GM15510 (cell line): ENCODE measurements around the gene PTCD1.

Experiments used
- POLR2A ChIP-seq: IDR thresholded peaks from 3 replicates; pipeline ENCODE4 v1.6.1; 2011; ENCODE audit warnings: borderline replicate concordance; ENCODE audit not compliant: insufficient read length; ENCODE audit errors: extremely low read depth

PTCD1 gene, protein sequence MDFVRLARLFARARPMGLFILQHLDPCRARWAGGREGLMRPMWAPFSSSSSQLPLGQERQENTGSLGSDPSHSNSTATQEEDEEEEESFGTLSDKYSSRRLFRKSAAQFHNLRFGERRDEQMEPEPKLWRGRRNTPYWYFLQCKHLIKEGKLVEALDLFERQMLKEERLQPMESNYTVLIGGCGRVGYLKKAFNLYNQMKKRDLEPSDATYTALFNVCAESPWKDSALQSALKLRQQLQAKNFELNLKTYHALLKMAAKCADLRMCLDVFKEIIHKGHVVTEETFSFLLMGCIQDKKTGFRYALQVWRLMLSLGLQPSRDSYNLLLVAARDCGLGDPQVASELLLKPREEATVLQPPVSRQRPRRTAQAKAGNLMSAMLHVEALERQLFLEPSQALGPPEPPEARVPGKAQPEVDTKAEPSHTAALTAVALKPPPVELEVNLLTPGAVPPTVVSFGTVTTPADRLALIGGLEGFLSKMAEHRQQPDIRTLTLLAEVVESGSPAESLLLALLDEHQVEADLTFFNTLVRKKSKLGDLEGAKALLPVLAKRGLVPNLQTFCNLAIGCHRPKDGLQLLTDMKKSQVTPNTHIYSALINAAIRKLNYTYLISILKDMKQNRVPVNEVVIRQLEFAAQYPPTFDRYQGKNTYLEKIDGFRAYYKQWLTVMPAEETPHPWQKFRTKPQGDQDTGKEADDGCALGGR

DNA sequence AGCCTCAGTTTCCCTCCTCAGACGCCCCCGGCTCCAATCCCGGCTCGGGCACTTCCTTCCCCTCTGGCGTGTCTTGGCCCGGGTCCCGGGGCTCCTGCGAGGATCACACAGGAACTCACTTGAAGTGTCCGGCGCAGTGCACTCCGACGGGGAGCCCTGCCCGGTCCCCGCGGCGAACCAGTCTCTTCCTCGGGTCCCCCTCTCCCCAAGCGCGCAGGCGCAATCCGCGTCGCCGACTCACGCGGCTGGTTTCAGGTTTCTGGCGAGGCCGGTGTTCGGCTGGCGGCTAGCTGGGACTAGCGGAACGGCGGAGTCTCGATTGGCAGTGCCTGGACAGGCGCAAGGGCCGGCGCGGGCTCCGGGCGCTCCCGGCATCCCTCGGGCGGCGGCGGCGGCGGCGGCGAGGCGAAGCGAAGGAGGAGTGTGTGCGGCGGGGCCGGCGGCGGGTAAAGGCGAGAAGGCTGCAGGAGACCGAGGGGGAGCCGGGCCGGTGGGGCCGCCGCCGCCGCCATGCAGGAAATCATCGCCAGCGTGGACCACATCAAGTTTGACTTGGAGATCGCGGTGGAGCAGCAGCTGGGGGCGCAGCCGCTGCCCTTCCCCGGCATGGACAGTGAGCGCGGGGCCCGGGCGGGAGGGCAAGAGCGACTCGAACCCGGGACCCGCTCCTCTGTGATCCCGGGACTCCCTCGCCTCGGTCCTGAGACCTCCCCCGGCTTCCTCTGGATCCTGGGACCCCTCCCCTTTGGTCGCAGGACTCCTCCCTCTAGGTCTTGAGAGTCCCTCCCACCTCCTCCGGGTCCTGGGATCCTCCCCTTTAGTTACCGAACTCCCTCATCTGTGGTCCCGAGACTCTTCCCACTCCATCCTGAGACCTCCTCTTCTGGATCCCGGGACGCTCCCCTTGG is at the start of gene PTCD1, which contains the start of gene CPSF4:
Gene PTCD1, minus strand, starts transcription at position 226 of the 908 bp plus-strand sequence. CDS start 3,556 bp downstream, outside the sequence.
Gene CPSF4, plus strand, starts transcription at position 371 of the 908 bp plus-strand sequence. Its CDS starts 140 bp downstream, at position 511.
- TF ChIP-seq POLR2A = peak; percentile 78

DNA sequence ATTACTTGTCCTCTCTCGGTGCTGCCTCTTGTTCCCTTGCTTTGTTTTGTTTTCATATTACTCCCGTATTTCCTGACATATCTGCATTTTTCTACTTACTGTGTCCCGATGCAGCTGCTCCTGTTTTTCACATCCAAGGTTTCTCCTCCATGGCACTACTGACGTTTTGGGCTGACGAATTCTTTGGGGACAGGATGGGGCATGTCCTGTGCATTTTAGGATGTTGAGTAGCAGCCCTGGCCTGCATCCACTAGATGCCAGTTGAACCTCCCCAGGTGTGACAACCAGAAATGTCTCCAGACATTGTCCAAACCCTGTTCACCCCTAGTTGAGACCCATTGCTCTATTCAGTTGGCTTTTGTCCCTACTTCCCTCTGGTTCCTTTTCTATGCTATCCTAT is 46.5 kb upstream of the PTCD1 start:
- TF ChIP-seq POLR2A = no peak

DNA sequence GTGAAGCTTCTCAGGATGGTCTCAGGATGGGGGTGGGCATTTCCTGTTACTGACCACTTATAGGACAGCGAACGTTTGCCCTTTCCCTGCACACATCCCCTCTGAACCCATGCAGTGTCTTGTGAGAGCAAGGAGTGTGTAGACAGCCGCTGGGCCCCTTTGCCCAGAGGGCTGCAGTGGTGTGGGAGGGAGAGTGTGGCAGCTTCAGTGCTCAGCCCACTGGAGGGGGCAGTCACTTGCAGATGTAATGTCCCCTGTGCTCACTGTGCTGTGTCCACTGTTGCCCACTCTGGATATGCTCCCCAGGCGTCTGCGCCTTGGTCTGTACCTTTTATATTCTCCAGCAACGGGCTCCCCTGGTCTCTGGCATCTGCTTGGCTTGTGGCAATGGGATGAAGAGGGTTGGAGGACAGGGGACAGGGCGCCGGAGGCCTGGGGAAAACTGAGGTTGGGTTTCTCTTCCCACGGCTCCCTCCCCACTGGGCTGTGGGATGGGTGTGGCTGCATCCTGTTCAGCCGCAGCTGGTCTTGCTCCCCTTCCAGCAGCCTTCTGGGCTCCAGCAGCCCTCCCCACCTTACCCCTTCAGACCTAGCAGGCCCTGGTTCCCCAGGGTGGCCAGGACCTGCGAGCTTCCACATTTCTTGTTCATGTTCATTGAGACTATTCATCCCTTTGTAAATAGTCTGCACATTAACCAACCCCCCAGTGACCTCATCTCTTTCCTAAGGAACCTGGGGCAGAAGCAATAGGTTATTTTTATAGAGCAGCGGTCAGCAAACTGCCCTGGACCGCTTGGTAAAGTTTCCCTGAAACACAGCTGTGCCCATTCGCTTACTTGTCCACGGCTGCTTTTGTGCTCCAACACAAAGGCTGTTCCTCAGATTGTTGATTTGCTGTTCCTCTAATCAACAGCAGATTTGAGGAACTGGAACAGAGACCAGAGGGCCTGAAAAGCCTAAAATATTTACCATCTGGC is 40.2 kb upstream of the PTCD1 start:
- TF ChIP-seq POLR2A = no peak

DNA sequence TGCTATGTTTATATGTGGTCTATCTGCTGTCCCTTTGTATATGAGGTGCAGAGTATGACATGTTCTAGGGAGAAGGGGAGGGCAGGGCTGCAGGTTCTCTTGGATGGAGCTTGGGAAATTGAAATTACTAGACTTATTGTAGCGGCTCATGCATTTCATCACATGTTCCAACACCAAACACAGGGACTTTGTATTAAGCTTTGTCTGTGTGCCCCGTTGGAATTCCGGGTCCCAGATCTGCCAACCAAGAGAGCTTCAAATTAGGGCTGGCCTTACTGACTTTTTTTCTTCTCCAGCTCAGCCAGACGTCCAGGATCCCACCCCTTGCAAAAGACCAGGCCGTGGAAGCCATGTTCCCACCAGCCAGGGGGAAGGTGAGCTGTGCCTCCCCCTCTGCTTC is 37.5 kb upstream of the PTCD1 start:
- TF ChIP-seq POLR2A = no peak

DNA sequence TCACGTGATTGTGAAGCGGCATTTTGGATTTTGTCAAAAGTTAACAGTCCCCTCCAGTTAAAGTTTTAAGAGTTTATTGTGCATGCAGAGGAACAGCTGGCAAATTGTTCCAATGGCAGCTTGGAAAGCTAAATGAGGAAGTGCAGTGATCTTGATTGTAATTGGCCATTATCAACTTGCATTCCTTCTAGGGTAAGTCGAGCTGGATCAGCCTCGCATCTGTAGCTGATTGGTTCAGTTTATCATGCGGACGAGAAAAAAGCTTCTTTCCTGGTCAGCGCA is 34.7 kb upstream of the PTCD1 start:
- no peak for TF ChIP-seq POLR2A

DNA sequence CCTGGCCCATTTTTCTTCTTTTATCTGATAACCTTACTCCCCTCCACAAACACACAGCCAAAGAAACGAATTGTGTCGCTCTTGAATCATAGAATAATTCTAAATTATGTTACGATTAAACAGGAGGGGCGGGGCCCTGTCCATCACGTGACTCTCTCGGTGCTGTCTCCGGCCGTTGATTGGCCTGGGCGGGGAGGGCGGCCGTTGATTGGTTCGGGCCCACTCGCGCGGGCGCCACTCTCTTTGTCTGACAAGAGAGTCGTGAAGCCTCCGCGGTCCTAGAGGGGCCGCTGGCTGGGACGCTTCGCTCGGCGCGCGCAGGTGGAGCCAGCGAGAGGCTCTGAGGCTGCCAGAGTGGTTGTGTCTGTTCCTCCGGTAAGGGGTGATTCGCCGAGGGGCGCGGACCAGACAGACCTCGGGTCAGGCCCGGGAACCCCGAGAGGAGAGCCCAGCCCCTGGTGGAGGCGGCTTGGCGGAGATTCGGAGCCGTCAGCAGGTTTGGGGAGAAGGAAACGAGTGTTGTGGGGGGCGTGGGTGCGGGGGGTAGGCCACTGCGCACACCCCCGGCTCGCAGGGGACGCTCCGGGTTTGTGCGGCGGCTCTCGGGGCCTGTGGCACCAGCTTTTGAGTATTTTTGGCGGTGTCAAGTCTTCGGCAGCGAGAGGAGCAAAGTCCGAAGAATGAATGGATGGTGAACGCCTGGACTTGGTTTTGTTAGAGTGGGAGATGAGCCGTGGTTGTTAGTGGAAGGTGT is 34.1 kb upstream of the PTCD1 start, which contains the start of gene ZNF789:
Gene ZNF789, plus strand, starts transcription at position 330 of the 754 bp plus-strand sequence. CDS start 3,567 bp downstream, outside the sequence.
- TF ChIP-seq POLR2A = peak; percentile 78

DNA sequence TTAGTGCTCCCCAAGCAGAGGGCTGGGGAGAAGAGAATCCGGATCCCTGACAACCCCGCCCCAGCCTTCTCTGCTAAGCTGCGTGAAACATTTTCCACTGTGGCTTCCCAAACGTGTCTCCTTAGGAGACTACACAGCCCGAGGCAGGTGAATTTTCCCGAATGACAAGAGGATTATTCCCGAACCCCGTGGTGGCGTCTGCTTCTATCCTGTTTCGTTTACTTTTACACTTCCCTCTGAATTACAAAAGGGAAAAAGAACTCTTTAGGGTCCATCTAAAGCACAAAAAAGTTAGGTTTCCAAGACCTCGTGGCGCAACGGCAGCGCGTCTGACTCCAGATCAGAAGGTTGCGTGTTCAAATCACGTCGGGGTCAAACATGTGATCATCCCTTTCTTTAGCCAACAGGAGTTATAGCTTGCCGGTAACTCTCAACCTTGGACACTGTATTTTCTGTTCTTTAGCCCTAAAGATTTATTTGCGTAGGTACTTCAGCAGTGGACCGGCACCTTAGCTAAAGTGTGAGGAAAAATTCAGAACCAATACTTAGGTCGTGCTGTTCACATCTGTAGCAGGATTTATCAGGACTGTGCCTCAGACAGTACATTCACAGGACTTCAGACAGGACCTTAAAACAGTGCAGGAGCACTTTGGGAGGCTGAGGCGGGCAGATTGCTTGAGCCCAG is 30.9 kb upstream of the PTCD1 start:
- no peak for TF ChIP-seq POLR2A

DNA sequence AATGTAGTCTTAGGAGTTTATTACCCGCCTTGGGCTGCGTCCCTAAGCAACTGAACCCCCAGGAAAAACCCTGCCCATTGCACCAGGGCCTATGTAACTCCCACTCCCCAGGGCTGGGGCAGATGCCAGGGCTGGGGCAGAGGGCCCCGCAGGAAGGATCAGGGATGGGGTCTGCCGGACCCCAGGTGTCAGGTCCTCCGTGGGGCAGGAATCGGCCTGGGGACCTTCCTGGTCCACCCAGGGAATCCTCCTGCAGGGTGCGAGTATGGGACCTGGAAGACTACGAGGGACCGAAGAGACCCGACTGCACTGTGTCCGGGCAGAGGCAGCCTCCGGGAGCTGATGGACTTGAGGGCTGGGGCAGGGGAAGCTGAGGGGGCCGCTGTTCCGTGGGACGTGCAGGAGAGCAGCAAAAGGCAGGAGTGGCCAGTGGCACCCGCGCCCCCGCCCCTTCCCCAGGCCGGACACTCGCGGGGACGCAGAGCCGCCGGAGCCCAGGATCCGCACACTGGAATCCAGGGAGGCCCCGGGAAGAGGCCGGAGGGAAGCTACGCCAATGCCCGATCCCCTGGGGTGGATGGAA is 29.8 kb upstream of the PTCD1 start:
- TF ChIP-seq POLR2A = no peak

DNA sequence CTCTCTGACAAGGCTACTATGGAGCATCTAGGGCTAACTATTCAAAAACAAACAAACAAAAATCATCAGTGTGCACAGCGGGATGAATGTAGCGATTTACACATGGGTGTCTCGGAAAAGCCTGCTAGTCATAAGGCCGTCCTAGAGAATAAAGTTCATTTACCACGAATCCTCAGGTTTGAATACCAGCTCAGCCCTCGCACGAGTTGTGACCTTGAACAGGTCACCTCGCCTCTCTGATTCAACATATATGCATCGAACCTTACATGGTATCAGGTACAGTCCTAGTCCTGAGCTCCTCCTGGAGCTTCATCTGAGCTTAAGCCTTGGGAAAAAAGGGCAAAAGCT is 26.8 kb upstream of the PTCD1 start:
- TF ChIP-seq POLR2A = no peak

DNA sequence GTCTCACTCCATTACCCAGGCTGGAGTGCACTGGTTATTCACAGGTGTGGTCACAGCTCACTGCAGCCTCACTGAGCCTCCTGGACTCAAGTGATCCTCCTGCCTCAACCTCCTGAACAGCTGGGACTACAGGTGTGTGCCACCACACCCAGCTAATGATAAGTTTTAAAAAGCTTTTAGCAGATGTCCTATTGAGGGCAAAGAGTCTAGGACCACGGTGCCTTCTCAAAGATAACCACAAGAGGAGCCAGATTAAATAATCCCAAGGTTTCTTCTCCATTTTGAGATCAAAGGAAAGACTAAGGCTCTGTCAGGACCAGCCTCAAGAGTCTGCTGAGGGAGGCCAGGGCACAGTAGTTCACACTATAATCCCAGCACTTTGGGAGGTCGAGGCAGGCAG is 22.6 kb upstream of the PTCD1 start:
- TF ChIP-seq POLR2A = no peak

DNA sequence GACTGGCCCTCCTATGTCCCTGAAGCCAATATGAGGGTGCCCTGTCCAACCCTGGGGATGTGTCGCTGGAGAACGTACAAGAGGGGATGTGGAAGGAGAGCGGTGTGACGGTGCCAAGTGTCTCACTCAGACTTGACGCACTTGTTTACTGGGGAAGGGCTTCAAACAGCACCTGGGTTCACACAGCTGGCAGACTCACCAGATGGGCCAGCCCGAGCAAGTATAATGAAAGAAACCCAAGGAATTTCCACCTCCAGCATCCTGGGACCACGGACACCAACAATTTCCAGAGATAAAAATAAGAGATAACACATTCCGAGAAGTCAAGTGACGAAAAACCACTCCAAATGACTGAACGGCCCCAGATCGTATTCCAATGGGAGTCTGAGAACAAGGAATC is 22.1 kb upstream of the PTCD1 start:
- no peak for TF ChIP-seq POLR2A

DNA sequence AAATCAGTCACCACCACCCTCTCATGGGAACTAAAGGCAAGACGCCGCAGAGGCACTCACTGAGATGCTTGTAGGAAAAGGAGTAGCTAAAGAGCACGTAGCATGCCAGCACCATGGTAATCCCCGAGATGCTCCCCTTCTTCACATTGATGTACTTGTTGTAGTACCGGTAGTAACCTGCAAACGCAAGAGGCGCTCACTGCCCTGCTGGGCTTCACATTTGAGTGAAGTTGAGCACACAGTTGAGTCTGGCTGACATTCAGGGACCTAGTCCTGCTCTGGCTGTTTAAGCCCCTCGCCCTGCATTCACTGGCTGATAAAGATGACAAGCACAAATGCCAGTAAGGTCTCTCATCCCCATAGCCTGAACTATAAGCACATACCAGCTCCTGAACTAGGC is 20.5 kb upstream of the PTCD1 start:
- no peak for TF ChIP-seq POLR2A
